ENCODE measurements around the gene HSD17B12.

HSD17B12 gene

DNA sequence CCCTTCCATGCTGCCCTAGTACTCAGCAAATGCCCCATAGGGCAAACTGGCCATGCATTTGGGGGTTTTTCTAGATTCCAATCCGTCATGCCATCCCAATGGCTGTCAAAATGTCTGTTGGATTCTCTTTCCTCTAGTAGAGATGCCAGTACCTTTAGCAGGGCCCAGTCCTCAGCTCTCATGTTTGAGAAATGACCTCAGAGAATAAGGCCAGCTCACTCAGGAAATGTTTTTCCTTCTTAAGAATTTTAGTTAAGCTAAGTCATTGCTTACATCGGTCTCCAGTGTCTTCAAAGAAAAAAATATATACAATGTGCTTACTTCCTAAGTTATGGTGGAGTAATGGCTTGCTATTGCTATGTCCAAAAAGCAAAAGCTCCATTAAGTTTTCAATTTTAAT, 186.0 kb downstream of the HSD17B12 start:
- TF ChIP-seq, protein P1, sequence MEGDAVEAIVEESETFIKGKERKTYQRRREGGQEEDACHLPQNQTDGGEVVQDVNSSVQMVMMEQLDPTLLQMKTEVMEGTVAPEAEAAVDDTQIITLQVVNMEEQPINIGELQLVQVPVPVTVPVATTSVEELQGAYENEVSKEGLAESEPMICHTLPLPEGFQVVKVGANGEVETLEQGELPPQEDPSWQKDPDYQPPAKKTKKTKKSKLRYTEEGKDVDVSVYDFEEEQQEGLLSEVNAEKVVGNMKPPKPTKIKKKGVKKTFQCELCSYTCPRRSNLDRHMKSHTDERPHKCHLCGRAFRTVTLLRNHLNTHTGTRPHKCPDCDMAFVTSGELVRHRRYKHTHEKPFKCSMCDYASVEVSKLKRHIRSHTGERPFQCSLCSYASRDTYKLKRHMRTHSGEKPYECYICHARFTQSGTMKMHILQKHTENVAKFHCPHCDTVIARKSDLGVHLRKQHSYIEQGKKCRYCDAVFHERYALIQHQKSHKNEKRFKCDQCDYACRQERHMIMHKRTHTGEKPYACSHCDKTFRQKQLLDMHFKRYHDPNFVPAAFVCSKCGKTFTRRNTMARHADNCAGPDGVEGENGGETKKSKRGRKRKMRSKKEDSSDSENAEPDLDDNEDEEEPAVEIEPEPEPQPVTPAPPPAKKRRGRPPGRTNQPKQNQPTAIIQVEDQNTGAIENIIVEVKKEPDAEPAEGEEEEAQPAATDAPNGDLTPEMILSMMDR (IDR thresholded peaks at IDR 0.05; ENCODE audit: low read depth, low read length, missing control alignments) = no peak
- in situ Hi-C loops (cut with HindIII; ENCODE audit: low pct_ligation_motif_present, low sequenced_read_pairs) = no loop called here
- DNase-seq = peak; percentile 56
- no peaks in the 10 kb centered on the region for H3K27me3 ChIP-seq (replicated peaks)
- no peaks in the 10 kb centered on the region for H3K36me3 ChIP-seq (replicated peaks)
- no peak overlapping the region for H3K4me3 ChIP-seq (ENCODE audit: low read depth, low read length)
- peak overlapping the region; percentile 19 for H3K27ac ChIP-seq

DNA sequence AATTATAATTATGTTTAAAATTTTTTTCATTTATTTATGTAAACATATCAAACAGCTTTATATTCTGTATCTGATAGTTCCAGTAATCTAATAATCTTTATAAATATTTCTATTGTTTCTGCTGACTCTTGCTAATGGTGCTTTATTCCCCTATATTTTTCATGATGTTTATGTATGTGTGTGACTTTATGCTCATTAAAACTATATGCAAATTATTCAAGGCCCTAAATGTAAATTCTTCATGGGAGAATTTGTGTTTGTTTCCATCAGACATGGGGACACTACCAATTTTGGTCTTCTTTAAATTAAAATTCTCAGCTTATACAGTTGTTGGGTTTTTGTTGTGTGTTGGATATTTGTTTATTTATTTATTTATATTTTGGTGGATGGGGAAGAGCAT, 186.4 kb downstream of the HSD17B12 start:
- TF ChIP-seq, protein P1 (IDR thresholded peaks at IDR 0.05; ENCODE audit: low read depth, low read length, missing control alignments) = no peak
- no peak for DNase-seq
- in situ Hi-C loops (cut with HindIII; ENCODE audit: low pct_ligation_motif_present, low sequenced_read_pairs) = no loop called here
- H3K4me3 ChIP-seq (ENCODE audit: low read depth, low read length) = no peak overlapping the region
- no peaks in the 10 kb centered on the region for H3K27me3 ChIP-seq (replicated peaks)
- no peak overlapping the region for H3K27ac ChIP-seq
- H3K36me3 ChIP-seq (replicated peaks) = no peaks in the 10 kb centered on the region

DNA sequence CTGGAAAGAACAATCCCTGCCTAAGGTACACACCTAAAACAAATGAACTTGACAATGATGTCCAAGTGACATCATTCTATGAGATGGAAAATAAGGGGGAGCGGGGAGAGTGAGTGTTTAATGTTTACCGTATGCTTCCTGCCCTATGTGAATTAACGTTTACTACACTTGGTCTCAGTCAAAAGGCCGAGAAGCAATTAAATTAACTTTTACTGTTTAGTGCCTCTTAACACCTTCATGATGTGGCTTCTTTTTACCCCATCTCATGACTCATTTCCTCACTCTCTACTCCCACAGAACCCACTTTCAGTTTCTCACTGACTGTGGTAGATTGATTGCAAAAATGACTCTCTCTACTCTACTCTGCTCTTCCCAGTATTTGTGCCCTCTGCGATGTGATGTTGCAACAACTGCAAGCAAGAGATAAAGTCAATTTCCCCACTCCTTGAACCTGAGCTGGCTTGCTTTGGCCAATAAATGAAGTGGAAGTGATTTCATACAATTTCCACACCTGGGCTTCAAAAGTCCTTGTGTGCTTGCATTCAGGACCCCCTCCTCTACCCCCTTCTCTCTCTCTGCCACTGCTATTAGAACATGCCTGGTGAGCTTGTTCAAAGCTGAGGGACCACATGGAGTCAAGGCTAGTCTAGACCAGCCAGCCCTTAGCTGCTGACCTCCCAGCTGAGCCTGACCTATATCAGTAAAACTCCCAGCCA, 188.5 kb downstream of the HSD17B12 start:
- Histone ChIP-seq H3K4me3 (ENCODE audit: low read depth, low read length) (no peak overlapping the region), H3K36me3 (replicated peaks) (no peaks in the 10 kb centered on the region), H3K27ac (peak overlapping the region; percentile 66), H3K27me3 (replicated peaks) (peaks cover 10% of the 10 kb centered on the region)
- TF ChIP-seq, protein P1 (IDR thresholded peaks at IDR 0.05; ENCODE audit: low read depth, low read length, missing control alignments) = no peak
- in situ Hi-C loops (cut with HindIII; ENCODE audit: low pct_ligation_motif_present, low sequenced_read_pairs) = no loop called here
- peak; percentile 79 for DNase-seq

DNA sequence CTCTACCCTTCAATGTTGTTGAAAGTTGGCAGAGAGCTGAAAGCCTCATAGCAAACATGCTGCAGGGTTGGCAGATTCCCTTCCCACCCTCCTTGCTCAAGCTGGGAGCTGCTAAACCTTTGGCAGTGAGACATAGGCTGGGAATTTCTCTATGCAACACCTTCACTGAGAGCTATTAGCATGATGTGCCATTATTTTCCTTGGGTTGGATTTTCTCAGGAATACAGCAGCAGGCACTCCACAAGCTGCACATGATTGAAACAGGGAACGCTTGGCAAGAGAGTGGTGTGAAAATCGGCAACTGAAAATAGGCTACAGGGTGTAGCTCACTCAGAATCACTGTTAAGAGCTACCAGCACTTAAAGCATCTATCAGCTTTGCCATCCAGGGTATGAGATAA, 190.5 kb downstream of the HSD17B12 start:
- no peak for DNase-seq
- in situ Hi-C loops (cut with HindIII; ENCODE audit: low pct_ligation_motif_present, low sequenced_read_pairs) = no loop called here
- Histone ChIP-seq H3K36me3 (replicated peaks) (no peaks in the 10 kb centered on the region), H3K27ac (no peak overlapping the region), H3K27me3 (replicated peaks) (peaks cover 10% of the 10 kb centered on the region), H3K4me3 (ENCODE audit: low read depth, low read length) (no peak overlapping the region)
- TF ChIP-seq, protein P1 (IDR thresholded peaks at IDR 0.05; ENCODE audit: low read depth, low read length, missing control alignments) = no peak

DNA sequence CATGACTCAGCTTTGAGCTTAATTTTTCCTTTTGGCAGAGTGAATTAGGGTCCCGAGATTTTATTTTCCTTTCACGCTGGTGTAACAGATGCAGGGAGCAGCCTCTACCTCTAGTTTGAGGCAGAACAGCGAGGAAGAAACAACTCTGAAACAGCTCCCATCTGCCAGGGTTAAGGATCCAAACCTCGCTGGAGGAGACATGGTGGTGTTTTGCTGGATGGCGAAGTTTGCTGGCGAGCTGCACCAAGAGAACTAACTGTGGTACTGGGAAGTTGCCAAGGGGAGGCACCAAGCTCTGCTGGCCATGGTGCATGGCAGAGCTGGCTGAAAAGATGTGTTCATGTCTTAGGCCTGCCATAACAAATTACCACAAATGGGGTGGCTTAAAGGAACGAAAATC, 192.5 kb downstream of the HSD17B12 start:
- Histone ChIP-seq H3K36me3 (replicated peaks) (no peaks in the 10 kb centered on the region), H3K27me3 (replicated peaks) (peaks cover 10% of the 10 kb centered on the region), H3K27ac (no peak overlapping the region), H3K4me3 (ENCODE audit: low read depth, low read length) (no peak overlapping the region)
- DNase-seq = no peak
- in situ Hi-C loops (cut with HindIII; ENCODE audit: low pct_ligation_motif_present, low sequenced_read_pairs) = no loop called here
- TF ChIP-seq, protein P1 (IDR thresholded peaks at IDR 0.05; ENCODE audit: low read depth, low read length, missing control alignments) = no peak

DNA sequence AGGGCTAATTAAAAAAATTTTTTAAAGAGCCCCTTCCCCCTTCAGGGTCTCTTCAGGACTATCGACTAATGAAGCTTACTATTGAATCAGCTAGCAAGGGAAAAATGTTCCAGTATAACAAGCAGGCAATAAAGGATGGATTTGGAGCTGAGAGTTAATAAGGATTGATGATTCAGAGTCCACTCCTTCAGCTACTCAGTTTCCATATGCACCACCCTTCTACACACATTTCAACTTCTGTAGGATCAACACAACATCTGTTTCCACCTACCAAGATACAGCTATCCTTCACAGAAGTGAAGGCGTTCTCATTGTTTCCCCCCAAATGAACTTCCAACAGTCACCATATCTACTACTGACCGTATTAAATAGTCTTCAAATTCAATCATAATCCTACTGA, 193.5 kb downstream of the HSD17B12 start:
- Histone ChIP-seq H3K36me3 (replicated peaks) (no peaks in the 10 kb centered on the region), H3K27ac (no peak overlapping the region), H3K4me3 (ENCODE audit: low read depth, low read length) (no peak overlapping the region), H3K27me3 (replicated peaks) (peaks cover 10% of the 10 kb centered on the region)
- in situ Hi-C loops (cut with HindIII; ENCODE audit: low pct_ligation_motif_present, low sequenced_read_pairs) = no loop called here
- no peak for DNase-seq
- TF ChIP-seq, protein P1 (IDR thresholded peaks at IDR 0.05; ENCODE audit: low read depth, low read length, missing control alignments) = no peak
